Activated naive CD4-positive, alpha-beta T cell treated with anti-CD3 and anti-CD28 coated beads, Interleukin-2, amount 50 U/mL, for 24 hours (primary cell): ENCODE measurements around the gene CENPX.

Source experiments
- H3K27ac Mint-ChIP-seq: one replicate; pipeline ENCODE4 v1.8.0; 2021; ENCODE audit warnings: mild to moderate bottlenecking, mixed read lengths
- H3K27me3 Mint-ChIP-seq: one replicate; pipeline ENCODE4 v1.8.0; 2021; ENCODE audit warnings: mixed read lengths
- H3K36me3 Mint-ChIP-seq: one replicate; pipeline ENCODE4 v1.8.0; 2021; ENCODE audit warnings: mixed read lengths
- H3K4me1 Mint-ChIP-seq: one replicate; pipeline ENCODE4 v1.8.0; 2021; ENCODE audit warnings: mixed read lengths
- H3K4me3 Mint-ChIP-seq: one replicate; pipeline ENCODE4 v1.8.0; 2021; ENCODE audit warnings: mild to moderate bottlenecking, mixed read lengths
- H3K9me3 Mint-ChIP-seq: one replicate; pipeline ENCODE4 v1.8.0; 2021; ENCODE audit warnings: mixed read lengths

Gene CENPX

DNA sequence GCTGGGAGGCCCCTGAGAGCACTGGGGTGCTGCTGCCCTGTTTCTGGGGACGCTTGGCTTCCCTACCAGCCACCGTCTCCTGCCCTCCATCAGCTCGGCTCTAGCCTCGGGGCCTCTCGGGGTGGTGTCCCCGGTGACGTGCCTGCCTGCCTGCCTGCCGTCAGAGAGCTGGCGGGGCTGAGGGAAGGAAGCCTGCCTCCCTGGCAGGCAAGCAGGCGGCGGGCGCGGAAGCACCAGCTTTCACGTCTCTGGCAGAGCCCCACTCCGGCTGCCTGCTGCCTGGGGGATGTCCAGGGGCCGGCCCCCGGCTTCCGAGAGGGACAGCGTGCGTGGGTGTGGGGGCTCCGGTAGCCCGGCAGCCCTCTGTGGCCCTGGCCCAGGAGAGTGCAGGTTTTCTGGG lies 9.3 kb downstream of the CENPX start:
- Mint-ChIP-seq H3K27me3 (no peaks in the 10 kb centered on the region), H3K9me3 (no peaks in the 10 kb centered on the region), H3K4me1 (no peaks in the 10 kb centered on the region), H3K27ac (no peak overlapping the region), H3K36me3 (no peaks in the 10 kb centered on the region), H3K4me3 (no peak overlapping the region)

GRCh38 chr17:82012640-82013295 lies 9.9 kb downstream of the CENPX start:
- no peaks in the 10 kb centered on the region for H3K4me1 Mint-ChIP-seq
- H3K36me3 Mint-ChIP-seq: no peaks in the 10 kb centered on the region
- no peaks in the 10 kb centered on the region for H3K9me3 Mint-ChIP-seq
- H3K27me3 Mint-ChIP-seq: no peaks in the 10 kb centered on the region
- H3K27ac Mint-ChIP-seq: no peak overlapping the region
- H3K4me3 Mint-ChIP-seq: no peak overlapping the region

DNA sequence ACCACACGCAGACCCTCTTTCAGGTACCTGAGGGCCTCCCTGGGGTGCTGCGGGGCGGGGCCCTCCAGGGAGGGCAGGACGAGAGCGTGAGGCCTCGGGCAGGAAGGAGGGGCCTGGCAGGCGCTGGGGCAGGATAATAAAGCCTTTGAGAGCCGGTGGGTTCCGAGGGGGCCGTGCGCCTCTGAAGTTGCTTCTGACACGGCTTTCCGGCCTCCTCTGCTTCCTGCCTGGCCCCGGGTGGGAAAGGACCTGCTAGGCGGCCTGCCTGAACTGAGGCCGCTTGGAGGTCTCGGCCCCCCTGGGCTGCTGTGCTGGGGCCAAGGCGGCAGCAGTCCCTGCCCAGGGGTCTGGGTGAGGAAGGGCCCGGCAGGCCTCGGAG lies 10.4 kb downstream of the CENPX start:
- Mint-ChIP-seq H3K36me3 (no peaks in the 10 kb centered on the region), H3K27me3 (no peaks in the 10 kb centered on the region), H3K4me1 (no peaks in the 10 kb centered on the region), H3K4me3 (no peak overlapping the region), H3K9me3 (no peaks in the 10 kb centered on the region), H3K27ac (no peak overlapping the region)

- Mint-ChIP-seq H3K9me3 (no peaks in the 10 kb centered on the region), H3K27ac (no peak overlapping the region), H3K27me3 (no peaks in the 10 kb centered on the region), H3K4me3 (no peak overlapping the region), H3K4me1 (no peaks in the 10 kb centered on the region), H3K36me3 (no peaks in the 10 kb centered on the region)
These were observed 11.0 kb downstream of the CENPX start for GRCh38 chr17:82011617-82012187.

- no peaks in the 10 kb centered on the region for H3K9me3 Mint-ChIP-seq
- no peak overlapping the region for H3K27ac Mint-ChIP-seq
- no peaks in the 10 kb centered on the region for H3K27me3 Mint-ChIP-seq
- no peaks in the 10 kb centered on the region for H3K36me3 Mint-ChIP-seq
- no peak overlapping the region for H3K4me3 Mint-ChIP-seq
- H3K4me1 Mint-ChIP-seq: no peaks in the 10 kb centered on the region
These were observed 11.8 kb downstream of the CENPX start for GRCh38 chr17:82010575-82011525.

GRCh38 chr17:82009413-82009812 lies 13.3 kb downstream of the CENPX start:
- H3K36me3 Mint-ChIP-seq: no peaks in the 10 kb centered on the region

DNA sequence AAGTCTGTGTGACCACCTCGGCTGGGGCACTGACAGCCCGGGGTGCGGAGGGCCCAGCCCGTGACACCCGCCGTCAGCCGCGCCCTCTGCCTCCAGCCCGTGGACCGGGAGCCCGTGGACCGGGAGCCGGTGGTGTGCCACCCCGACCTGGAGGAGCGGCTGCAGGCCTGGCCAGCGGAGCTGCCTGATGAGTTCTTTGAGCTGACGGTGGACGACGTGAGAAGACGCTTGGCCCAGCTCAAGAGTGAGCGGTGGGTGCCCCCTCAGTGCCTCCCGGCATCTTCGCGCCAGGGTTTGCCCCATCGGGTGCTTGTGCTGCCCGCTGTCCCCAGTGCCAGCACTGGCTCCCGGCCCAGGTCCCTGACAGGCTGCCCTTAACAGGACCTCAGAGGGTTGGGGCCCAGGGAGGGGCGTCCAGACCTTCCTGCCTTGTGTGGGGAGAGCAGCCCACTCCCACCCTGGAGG lies 13.7 kb downstream of the CENPX start:
- no peaks in the 10 kb centered on the region for H3K9me3 Mint-ChIP-seq
- H3K4me3 Mint-ChIP-seq: no peak overlapping the region
- H3K27ac Mint-ChIP-seq: no peak overlapping the region
- no peaks in the 10 kb centered on the region for H3K4me1 Mint-ChIP-seq
- H3K36me3 Mint-ChIP-seq: no peaks in the 10 kb centered on the region
- no peaks in the 10 kb centered on the region for H3K27me3 Mint-ChIP-seq

More at GRCh38 chr17:82009413-82009812, 13.3 kb downstream of the CENPX start:
- Mint-ChIP-seq H3K4me3 (no peak overlapping the region), H3K27ac (no peak overlapping the region), H3K27me3 (no peaks in the 10 kb centered on the region), H3K4me1 (no peaks in the 10 kb centered on the region), H3K9me3 (no peaks in the 10 kb centered on the region)

DNA sequence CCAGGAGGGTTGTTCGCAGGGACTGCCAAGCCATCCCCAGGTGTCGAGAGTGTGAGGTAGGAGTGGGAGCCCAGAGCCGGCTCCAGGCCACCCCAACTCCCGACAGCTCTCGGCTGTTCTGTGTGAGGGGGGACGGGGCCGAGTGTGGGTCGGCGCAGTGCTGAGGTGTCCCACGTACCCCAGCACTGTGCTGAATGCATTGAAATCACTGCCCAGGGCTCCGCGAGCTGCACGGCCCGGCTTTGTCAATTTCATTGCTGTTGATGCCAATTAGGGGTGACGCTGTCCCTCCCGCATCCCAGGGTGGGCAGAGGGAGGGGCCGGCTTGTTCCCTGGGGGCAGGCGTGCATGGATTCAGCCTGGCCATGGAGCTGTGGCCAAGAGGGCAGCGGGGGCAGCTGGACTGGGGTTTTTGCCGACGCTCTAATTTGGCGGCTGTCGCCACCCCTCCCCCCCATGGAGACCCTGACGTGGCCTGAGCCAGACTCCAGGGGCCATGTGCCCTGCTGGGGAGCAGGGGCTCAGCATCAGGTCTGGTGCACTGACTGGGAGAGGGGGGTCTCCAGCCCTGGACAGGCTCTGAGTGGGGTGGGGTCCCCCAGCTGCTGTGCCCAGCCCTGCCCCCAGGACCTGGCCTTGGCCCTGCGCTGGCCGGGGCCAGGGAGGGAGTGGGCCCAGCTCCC lies 14.3 kb downstream of the CENPX start:
- Mint-ChIP-seq H3K9me3 (no peaks in the 10 kb centered on the region), H3K27ac (no peak overlapping the region), H3K4me1 (no peaks in the 10 kb centered on the region), H3K4me3 (no peak overlapping the region), H3K27me3 (no peaks in the 10 kb centered on the region), H3K36me3 (no peaks in the 10 kb centered on the region)

GRCh38 chr17:82007495-82008257 lies 15.0 kb downstream of the CENPX start:
- H3K36me3 Mint-ChIP-seq: no peaks in the 10 kb centered on the region
- no peaks in the 10 kb centered on the region for H3K27me3 Mint-ChIP-seq
- no peaks in the 10 kb centered on the region for H3K4me1 Mint-ChIP-seq
- H3K27ac Mint-ChIP-seq: no peak overlapping the region
- no peak overlapping the region for H3K4me3 Mint-ChIP-seq
- no peaks in the 10 kb centered on the region for H3K9me3 Mint-ChIP-seq

GRCh38 chr17:82007228-82007494 lies 15.5 kb downstream of the CENPX start:
- Mint-ChIP-seq H3K36me3 (no peaks in the 10 kb centered on the region), H3K4me1 (no peaks in the 10 kb centered on the region), H3K9me3 (no peaks in the 10 kb centered on the region), H3K27ac (no peak overlapping the region), H3K27me3 (no peaks in the 10 kb centered on the region), H3K4me3 (no peak overlapping the region)

DNA sequence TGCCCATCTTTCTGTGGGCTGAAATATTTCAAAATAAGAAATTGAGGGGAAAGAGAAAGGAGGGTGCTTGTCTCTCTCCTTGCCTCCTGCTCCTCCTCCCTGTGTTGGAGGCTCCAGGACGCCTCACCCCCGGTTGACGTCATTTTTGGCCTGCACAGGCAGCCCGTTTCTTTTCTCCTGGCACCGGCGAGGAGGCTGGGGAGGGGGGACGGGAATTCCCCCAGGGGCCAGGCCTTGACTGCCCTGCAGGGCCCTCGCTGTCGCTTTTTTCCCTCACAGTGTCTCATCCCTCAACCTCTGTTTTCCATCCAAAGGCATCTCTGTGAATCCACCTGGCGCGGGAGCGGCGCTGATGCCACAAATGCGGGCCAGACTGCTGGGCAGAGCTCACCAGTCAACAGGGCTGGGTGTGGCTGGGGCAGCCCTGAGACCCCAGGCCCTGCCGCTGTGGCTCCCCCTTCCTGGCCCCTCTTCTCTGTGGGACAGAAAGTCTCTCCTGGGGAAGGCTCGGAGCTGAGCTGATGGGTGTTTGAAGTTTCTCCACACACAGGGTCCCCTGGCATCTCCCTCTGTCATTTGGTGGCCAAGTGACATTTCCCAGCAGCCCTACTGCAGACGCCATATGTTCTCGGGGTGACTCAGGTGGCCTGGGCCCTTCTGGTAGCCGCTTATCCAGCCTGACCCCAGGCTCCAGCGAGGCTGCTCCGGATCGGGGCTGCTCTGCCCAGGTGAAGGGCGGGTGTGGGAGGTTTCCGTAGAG lies 16.0 kb downstream of the CENPX start:
- Mint-ChIP-seq H3K27ac (no peak overlapping the region), H3K9me3 (no peaks in the 10 kb centered on the region), H3K4me3 (no peak overlapping the region), H3K27me3 (no peaks in the 10 kb centered on the region), H3K36me3 (no peaks in the 10 kb centered on the region), H3K4me1 (no peaks in the 10 kb centered on the region)

GRCh38 chr17:82005701-82006348 lies 16.9 kb downstream of the CENPX start:
- no peaks in the 10 kb centered on the region for H3K9me3 Mint-ChIP-seq
- no peak overlapping the region for H3K27ac Mint-ChIP-seq
- H3K4me1 Mint-ChIP-seq: no peaks in the 10 kb centered on the region
- no peak overlapping the region for H3K4me3 Mint-ChIP-seq
- H3K27me3 Mint-ChIP-seq: no peaks in the 10 kb centered on the region
- no peaks in the 10 kb centered on the region for H3K36me3 Mint-ChIP-seq

DNA sequence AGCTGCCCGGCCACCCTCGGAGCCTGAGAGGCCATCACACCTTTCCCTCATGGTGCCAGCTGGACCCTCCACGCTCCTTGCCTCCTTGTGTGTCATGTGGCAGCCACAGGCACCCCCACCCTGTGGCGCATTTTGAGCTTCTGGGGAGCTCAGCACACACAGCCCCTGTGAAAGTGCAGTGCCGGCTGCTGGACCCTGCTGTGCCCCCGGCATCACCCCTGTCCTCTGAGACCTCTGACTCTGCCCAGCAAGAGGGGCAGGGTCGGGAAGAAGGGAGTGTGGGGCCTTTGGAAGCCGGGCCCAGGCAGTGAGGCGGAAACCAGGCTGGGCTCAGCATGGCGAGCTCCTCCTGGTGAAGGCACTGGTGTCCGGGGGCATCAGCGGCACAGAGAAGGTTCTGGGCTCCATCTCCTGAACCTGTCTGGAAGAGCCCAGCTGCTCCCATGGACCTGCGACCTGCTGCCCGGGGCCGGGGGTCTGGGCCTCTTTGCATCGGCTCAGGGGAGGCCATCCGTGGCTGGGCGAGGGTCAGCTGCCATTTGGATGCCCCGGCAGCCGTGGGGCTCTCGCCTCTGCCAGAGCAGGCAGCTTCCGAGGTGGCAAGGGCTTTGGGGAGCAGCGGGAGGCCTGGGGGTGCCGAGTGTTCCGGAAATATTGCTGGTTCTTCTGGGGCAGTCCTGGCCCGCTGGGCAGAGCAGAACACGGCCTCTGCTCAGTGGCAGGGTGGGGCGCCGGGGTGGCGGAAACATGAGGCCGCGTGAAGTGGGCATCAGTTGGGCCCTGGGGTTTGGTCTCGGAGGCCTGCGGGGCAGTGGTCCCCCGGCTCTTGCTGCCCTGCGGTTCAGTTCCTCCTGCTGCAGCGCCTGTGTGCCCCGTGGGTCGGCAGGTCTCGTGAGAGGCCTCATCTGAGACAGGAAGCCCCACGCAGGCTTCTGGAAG lies 17.9 kb downstream of the CENPX start:
- H3K4me1 Mint-ChIP-seq: no peaks in the 10 kb centered on the region
- no peaks in the 10 kb centered on the region for H3K36me3 Mint-ChIP-seq
- H3K27ac Mint-ChIP-seq: no peak overlapping the region
- H3K27me3 Mint-ChIP-seq: no peaks in the 10 kb centered on the region
- H3K9me3 Mint-ChIP-seq: no peaks in the 10 kb centered on the region
- no peak overlapping the region for H3K4me3 Mint-ChIP-seq
